GM21526 (cell line): ENCODE measurements around the gene FBRSL1.
"Not testable (repeated sequence)": the region's sequence is repeated elsewhere in the genome, so short reads cannot be mapped to it uniquely, and the experiment has no call there.

Source experiments
- ATAC-seq: cut with Tn5 transposase; IDR thresholded peaks from one replicate; pipeline ENCODE4 v1.9.1; 2021; ENCODE audit warnings: moderate library complexity; ENCODE audit not compliant: unreplicated experiment, low FRiP score

FBRSL1 gene

DNA sequence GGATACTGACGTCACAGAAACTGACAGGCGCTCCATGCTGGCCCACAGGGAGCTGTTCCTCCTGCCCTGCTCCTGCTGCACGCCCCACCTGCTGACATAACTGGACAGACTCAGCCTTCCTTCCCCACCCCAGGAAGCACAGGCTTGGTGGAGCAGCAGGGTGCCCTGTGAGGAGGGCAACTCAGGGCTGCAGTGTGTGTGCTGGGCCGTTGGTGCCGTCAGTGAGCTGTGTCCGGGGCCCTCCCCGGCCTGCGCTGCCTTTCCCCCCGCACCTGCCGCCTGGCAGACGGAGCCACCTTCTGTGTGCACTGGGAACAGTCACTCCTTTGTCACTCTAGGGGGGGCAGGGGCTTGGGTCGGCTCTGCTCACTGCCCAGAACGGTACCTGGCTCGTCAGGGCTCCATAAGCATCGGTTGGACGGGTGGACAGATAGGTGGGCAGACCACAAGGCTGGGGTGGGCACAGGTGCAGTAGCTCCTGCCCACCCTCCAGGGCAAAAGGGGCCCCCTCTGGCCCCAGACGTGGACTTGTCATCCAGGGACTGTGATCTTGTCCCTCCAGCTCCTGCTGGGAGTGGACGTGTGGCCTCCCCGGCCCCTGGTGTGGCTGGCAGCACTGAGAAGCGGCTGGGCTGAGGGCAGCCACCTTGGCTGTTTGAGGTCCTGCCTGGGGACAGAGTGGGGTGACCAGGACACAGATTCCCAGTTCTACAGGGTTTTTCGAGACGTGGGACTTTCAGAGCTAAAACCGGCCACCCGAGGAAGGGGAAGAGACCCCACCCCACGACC is 32.8 kb downstream of the FBRSL1 start:
- ATAC-seq, result no peak

DNA sequence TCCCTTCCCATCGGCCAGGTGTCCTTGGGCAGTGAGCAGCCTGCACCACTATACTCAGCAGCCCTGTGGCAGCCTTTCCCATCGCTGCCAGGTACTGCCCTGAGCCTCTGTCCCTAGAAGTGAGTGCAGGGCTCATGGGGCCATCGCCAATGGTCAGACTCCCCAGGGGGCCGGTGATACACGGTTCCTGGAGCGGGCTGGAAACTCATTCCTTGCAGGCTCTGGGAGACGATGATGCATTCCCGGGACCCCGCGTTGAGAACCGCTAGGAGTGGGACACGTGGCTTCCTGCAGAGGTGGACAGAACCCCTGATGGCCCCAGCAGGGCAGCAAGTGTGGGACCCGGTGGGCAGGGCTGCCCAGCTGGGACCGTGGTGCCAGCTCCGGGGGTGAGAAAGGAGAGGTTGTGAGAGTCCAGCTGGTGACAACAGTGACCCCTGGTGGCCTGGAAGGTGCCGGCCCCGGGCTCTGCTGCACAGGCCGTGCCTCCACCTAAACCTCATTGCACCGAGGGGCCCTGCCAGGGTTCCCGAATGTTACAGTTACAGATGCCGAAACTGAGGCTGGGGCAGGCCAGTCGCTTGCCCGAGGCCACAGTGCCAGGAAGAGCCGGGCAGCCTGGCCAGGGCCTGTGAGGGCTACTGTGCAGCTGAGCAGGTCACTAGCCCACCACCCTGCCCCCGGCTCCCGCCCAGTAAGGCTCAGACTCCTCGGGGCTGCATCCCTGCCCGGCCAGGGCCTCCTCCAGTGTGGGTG is 33.8 kb downstream of the FBRSL1 start:
- no peak for ATAC-seq

DNA sequence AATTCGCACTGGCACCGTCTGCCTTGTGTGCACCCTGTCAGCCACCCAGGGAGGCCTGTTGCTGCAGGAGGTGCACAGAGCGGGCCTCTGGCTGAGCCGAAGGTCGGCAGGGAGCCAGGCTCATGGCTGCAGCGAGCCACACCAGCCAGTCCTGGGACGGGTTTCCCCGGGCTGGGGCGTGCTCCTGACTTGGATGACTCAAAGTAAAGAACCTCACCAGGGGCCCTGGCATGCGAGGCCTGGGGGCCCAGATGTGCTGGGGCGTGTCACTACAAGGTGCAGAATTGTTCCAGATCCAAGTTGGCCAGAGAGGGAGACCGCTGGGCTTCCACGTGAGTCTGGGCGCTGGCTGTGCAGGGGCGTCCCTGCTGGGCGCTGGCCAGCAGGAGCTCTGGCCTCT is 34.5 kb downstream of the FBRSL1 start:
- no peak for ATAC-seq

DNA sequence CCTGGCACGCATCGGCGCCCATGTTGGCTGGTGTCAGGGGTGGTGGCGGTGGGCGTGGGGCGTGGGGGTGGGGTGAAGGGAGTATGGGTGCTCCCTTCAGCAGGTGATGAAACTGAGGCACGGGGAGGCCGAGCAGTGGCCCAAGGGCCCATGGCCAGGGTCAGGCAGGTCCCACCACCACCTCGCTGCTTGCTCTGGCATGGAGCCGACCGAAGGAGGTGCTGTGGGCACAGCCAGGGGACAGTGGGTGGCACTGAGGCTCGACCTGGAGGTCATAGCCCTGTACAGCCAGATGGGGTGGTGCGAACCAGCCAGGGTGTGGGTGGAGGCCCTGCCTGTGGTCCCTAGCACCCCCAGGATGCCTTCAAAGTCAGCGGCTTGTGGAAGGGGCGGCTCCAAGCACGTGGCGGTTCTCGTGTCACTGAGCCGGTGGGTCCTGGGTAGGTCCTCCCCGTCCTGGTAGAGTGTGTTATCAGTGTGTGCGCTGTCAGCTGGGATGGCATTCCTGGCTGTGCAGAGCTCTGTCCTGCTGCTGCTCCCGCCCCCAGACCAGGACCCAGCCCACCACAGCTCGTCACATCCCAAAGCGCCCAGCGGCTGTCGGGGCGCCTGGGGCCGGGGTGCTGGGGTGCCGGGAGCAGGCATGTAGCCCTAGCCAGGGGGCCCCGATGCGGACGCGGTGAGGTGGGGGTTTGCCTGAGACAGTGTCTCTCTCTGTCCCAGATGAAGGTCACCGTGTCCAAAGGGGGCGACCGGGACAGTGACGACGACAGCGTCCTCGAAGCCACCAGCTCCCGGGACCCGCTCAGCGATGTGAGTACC is 35.3 kb downstream of the FBRSL1 start:
- no peak for ATAC-seq

DNA sequence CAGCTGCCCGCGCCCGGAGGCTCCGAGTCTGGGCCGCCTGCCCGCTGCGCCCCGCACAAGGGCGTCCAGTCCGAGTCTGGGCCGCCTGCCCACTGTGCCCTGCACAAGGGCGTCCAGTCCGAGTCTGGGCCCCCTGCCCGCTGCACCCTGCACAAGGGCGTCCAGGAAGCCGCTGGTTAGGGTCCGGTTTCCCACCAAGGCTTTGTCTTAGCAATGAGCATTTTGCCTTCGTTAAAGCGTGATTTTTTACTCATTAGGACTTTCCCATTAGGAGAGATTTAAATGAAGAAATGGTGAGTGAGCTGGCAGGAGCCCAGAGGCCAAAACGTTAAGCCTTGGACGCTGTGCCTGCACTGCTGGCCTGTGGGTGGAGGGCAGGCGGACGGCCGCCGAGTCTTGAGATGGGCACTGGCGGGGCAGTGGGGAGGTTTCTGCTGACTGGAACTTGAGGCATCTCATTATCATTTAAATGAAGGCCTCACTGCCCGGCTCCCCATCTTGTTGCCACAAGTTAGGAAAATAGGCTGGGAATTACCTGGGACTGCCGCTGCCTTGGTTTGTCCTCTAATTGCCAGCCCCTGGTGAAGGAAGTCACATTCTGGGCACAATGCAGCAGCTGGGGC is 36.0 kb downstream of the FBRSL1 start:
- no peak for ATAC-seq

DNA sequence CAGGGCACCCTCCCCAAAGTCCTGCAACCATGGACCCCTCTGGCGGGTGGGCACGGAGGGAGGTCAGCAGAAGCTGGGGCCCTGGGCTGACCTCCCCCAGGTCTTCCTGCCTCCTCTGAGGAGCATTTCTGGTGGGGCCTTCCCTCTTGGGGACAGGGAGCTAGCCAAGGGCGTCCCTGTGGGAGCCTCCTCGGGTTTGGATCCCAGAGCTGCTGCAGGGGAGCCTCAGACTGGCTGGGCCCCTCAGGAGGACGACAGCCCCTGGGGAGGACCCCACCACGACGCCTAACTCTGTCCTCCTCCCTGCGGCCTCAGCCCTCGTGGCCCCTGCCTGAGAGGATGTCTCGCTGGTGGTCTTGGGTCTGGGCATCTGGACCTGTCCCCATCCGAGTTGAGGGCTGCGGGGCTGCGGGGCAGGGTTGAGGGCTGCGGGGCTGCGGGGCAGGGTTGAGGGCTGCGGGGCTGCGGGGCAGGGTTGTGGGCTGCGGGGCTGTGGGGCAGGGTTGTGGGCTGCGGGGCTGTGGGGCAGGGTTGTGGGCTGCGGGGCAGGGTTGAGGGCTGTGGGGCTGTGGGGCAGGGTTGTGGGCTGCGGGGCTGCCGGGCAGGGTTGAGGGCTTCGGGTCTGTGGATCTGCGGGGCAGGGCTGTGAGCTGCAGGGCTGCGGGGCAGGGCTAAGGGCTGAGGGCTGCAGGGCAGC is 37.4 kb downstream of the FBRSL1 start:
- no peak for ATAC-seq

DNA sequence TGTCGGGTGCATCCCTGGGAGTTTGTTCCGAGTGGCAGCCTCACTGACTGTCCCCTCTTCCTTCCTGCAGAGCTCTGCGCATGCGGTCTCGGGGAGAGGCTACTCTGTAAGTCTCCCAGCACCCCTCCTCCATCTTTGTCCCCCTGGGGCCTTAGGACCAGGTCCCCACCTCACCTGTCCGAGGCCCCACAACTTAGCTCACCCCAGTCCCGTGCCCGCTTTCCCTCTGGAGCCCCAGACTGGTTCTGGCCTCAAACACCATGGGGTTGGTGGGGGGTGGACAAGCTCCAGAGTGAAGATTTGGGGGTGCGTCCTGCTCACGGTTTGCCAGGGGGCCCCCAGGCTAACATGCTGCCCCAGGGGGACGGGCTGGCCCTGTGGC is 37.9 kb downstream of the FBRSL1 start:
- no peak for ATAC-seq

DNA sequence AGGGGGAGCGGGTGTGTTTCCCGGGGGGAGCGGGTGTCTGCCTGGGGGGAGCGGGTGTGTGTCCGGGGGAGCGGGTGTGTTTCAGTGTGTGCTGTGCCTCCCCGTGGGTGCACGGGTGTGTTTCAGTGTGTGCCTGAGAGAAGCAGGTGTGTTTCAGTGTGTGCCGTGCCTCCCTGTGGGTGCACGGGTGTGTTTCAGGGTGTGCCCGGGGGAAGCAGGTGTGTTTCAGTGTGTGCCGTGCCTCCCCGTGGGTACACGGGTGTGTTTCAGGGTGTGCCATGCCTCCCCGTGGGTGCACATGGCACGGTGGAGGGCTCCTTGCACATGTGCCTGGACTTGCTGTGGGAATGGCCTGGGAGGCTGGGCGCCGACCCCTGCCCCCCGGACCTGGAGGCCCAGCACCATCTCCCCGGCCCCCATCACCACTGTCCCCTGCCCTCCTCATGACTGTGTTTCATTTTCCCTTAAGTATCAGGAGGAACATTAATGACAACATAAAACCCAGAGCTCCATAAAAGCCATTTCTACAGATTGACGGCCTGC is 38.7 kb downstream of the FBRSL1 start:
- no peak for ATAC-seq

DNA sequence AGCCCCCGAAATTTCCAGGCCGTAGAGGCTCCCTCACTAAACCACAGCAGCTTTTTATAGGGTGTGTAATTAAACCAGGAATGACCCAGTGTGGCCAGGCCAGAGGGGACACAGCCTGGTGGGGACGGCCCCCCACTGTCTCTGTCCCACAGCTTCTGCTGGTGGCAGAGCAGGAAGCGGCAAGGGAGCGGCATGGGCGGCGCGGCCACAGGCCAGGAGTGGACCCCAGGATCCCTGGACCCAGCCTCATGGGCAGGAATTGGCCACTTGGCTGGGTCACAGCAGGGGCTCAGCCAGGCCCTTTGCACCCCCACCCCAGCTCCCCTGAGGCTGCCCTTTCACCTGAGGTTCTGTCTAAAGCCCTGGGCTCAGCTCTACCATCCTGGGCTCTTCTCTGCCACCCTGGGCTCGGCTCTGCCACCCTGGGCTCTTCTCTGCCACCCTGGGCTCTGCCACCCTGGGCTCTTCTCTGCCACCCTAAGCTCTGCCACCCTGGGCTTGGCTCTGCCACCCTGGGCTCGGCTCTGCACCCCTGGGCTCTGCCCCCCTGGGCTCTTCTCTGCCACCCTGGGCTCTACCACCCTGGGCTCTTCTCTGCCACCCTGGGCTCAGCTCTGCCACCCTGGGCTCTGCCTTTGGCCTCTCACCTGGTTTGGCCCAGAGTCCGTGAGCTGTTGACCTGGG is 39.3 kb downstream of the FBRSL1 start:
- ATAC-seq, result no peak

DNA sequence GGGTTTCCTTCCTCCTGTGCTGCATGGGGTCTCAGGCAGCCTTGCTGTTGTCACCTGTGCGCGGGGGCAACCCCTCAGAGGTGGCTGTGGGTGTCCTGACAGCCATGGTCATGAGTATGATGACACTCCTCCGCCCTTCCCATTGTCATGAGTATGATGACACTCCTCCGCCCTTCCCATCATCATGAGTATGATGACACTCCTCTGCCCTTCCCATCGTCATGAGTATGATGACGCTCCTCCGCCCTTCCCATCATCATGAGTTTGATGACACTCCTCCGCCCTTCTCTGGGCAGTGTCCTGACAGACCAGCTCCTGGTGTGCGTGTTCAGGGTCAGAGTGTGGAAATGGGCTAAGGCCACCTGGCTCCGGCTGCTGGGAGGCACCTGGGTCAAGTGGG is 40.0 kb downstream of the FBRSL1 start:
- ATAC-seq, result no peak

DNA sequence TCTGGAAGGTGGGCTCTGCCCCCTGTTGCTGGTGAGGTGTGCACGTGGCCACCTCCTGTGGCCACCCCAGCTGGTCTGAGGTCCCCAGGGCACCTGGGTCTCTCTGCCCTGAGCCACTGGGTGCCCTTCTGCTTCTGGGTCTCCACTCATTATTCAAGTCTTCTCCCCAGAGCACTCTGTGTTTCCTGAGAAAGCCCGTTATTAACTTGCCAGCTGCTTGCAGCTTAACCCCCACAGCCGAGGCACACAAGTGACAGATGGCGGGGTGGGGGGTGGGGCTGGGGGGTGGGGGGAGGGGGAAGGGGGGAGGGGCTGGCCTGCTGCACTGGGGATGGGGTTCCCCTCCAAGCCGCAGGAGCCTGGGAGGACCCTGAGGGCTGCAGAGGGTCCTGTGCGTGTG is 40.5 kb downstream of the FBRSL1 start:
- ATAC-seq, result no peak

DNA sequence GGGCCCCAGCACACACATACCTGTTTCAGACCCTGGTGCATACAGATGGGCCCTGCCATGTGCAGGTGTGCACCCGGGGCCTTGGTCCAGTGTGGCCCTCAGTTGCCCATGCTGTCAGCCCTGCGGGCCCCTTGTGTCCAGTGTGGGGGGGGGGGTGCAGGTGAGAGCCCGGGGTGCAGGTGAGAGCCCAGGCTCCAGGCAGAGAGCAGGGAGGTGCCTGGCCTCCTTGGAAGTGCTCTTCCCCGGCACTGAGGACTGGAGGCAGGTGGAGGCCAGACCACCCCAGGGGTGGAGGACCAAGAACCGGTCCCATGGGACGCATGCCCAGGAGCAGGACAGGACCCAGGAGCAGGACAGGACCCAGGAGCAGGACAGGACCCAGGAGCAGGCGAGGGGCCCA is 40.9 kb downstream of the FBRSL1 start:
- no peak for ATAC-seq

DNA sequence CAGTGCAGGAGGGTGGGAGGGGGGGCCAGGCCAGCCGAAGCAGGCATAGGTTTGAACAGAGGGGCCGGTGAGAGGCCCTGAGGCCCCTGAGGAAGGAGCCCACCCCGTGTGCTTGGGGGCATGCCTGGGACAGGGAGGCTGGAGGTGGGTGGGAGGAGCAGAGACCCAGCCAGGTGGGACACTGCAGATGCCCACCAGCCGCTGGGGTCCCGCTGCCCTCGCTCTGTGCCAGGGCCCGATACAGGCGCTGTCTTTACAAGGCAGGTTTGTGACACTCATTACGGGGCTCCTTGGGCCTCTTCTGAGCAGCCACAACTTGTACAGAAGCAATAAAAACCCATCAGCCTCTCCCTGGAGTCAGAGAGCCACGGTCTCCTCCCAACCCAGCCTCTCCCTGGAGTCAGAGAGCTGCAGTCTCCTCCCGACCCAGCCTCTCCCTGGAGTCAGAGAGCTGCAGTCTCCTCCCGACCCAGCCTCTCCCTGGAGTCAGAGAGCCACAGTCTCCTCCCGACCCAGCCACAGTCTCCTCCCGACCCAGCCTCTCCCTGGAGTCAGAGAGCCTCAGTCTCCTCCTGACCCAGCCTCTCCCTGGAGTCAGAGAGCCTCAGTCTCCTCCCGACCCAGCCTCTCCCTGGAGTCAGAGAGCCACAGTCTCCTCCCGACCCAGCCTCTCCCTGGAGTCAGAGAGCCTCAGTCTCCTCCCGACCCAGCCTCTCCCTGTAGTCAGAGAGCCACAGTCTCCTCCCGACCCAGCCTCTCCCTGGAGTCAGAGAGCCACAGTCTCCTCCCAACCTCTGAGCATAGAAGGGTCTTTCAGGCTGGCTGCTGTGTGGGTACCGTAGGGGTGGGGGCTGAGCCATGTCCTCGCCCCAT is 43.0 kb downstream of the FBRSL1 start:
- ATAC-seq, result not testable (repeated sequence)

DNA sequence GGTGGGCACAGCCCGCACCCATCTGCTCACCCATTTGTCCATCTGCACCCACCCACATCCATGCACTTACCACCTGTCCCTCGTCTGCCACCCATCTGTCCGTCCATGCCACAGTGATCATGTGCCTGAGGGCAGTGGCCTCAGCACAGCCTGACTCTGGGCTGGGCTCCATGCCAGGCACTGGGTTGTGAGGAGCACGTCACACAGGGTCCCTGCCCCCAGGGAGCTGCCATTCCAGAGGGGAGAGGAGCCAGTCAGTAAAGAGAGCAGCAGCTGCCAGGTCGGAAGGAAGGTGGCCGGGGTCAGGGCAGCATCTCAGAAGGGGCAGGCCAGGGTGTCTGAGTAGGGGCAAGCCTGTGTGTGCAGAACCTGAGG is 43.6 kb downstream of the FBRSL1 start:
- no peak for ATAC-seq

DNA sequence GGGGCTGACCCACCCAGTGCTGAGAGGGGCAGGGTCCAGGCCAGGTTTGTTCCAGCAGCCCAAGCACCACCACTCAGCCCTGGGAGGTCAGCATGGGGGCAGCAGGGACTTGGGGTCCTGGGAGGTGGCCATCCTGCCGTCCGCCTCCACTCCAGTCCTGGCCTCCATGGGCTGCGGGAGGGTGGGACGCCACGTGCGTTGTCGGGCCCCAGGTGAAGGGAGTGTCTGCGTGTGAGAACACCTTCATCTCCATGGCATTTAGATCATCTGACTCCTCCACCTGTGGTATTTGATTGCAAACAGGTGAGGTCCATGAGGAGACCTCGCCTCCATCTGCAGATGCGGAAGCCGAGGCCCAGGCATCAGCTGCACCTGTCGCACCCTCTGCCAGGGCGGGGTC is 44.1 kb downstream of the FBRSL1 start:
- ATAC-seq, result no peak

DNA sequence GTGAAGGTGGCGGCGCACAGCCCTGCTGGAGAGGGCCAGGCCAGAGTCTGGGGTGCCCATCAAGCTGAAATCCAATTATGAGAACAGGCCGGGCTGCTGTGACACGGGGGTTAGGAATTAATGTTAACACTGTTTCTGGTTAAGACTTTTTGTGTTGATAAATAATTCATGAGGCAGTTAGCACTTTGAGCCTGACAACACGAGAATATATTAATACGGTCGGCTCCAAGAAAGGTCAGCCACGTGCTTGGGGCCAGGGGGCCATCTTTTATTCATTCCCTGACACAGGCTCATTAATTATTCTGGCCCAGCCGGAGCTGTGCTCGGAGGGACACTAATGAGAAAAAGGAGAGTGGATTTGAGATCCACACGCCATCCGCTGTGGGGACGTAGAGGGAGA is 45.1 kb downstream of the FBRSL1 start:
- ATAC-seq, result no peak

DNA sequence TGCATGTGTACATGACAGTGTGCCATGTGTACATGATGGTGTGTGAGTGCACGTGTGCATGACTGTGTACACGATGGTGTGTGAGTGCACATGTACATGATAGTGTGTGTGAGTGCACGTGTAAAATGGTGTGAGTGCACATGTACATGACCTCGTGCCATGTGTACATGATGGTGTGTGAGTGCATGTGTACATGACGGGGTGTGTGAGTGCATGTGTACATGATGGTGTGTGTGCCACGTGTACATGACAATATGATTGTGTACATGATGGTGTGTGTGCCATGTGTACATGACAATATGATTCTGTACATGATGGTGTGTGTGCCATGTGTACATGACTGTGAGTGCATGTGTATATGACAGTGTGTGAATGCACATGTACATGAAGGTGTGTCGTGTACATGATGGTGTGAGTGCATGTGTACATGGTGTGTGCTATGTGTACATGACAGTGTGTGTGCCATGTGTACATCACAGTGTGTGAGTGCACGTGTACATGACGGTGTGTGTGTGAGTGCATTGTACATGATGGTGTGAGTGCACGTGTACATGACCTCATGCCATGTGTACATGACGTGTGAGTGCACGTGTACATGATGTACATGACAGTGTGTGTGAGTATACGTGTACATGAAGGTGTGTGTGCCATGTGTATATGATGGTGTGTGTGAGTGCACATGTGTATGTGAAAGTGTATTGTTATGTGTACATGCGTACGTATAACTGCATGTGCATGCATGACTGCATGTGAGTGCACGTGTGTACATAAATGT is 46.3 kb downstream of the FBRSL1 start:
- no peak for ATAC-seq

DNA sequence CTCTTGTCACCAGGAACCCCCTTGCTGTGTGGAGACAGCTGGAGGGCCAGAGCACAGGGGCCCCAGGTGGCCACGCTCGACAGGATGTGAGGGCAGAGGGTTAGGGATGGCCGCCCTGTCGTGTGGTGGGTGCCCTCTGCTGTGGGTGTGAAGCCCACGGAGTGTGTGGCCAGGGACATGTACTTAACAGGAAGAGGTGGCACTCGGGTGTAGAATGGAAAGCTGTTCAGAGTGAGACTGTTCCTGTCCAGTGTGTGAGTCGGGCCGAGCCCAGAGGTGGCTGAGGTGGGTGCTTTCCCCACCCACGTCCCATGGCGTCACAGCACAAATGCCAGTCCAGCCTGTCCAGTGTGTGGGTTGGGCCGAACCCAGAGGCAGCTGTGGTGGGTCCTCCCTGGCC is 47.1 kb downstream of the FBRSL1 start:
- no peak for ATAC-seq
